Measurements from ENCODE around the gene EFR3B.
A peak's percentile ranks its signal among the peaks of the same experiment; 100 is the strongest.

Gene EFR3B

GRCh38 chr2:25041307-25041927, 459 bp upstream of the EFR3B start (continued):
- TF ChIP-seq CTCF (tag by site-specific recombination; IDR thresholded peaks at IDR 0.05) (peak; percentile 55; the same call in 1 of the 2 replicates), ZNF529 (tag by site-specific recombination; IDR thresholded peaks at IDR 0.05; ENCODE audit: insufficient replicate concordance) (no peak), ZNF148 (tag by site-specific recombination; IDR thresholded peaks at IDR 0.05; ENCODE audit: borderline replicate concordance) (no peak), ZBTB21 (tag by site-specific recombination; IDR thresholded peaks at IDR 0.05) (no peak), ZNF768 (tag by site-specific recombination; IDR thresholded peaks at IDR 0.05) (no peak), GLI4 (tag by site-specific recombination; IDR thresholded peaks at IDR 0.05) (no peak), ZNF747 (tag by site-specific recombination; IDR thresholded peaks at IDR 0.05) (no peak), PRDM6 (tag by site-specific recombination; IDR thresholded peaks at IDR 0.05) (no peak), ZNF830 (tag by site-specific recombination; IDR thresholded peaks at IDR 0.05; ENCODE audit: low read depth) (no peak), SCRT2 (tag by site-specific recombination; IDR thresholded peaks at IDR 0.05) (peak; percentile 29; the same call in 1 of the 2 replicates), ZNF140 (tag by site-specific recombination; IDR thresholded peaks at IDR 0.05) (no peak), ZNF776 (tag by site-specific recombination; IDR thresholded peaks at IDR 0.05; ENCODE audit: borderline replicate concordance) (no peak), ZFHX2 (tag by site-specific recombination; conservative IDR thresholded peaks at IDR 0.05) (0 out of 2 replicates have a peak, but pooled peaks have one; percentile 16), ZNF707 (tag by site-specific recombination; IDR thresholded peaks at IDR 0.05) (no peak), ZBTB48 (tag by site-specific recombination; IDR thresholded peaks at IDR 0.05) (peak; percentile 78; the same call in 1 of the 2 replicates), ZBTB8A (tag by site-specific recombination; IDR thresholded peaks at IDR 0.05) (peak; percentile 96), ZNF239 (tag by site-specific recombination; IDR thresholded peaks at IDR 0.05) (no peak), ZSCAN30 (tag by site-specific recombination; IDR thresholded peaks at IDR 0.05) (no peak), ZNF580 (tag by site-specific recombination; IDR thresholded peaks at IDR 0.05) (no peak), PRDM4 (tag by site-specific recombination; IDR thresholded peaks at IDR 0.05) (no peak), SP2 (tag by site-specific recombination; IDR thresholded peaks at IDR 0.05) (peak; percentile 56), YY2 (tag by site-specific recombination; IDR thresholded peaks at IDR 0.05) (no peak), ZNF341 (tag by site-specific recombination; IDR thresholded peaks at IDR 0.05; ENCODE audit: low read depth) (peak; percentile 54), GFI1B (tag by site-specific recombination; IDR thresholded peaks at IDR 0.05) (no peak), ZNF350 (tag by site-specific recombination; IDR thresholded peaks at IDR 0.05) (no peak), ZNF157 (tag by site-specific recombination; IDR thresholded peaks at IDR 0.05) (no peak), ZSCAN23 (tag by site-specific recombination; IDR thresholded peaks at IDR 0.05) (no peak), WT1 (tag by site-specific recombination; IDR thresholded peaks at IDR 0.05) (no peak)
- TF ChIP-seq, protein P1, sequence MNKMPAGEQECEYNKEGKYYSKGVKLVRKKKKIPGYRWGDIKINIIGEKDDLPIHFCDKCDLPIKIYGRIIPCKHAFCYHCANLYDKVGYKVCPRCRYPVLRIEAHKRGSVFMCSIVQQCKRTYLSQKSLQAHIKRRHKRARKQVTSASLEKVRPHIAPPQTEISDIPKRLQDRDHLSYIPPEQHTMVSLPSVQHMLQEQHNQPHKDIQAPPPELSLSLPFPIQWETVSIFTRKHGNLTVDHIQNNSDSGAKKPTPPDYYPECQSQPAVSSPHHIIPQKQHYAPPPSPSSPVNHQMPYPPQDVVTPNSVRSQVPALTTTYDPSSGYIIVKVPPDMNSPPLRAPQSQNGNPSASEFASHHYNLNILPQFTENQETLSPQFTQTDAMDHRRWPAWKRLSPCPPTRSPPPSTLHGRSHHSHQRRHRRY (tag by site-specific recombination; IDR thresholded peaks at IDR 0.05) = no peak
- TF ChIP-seq, protein P2, sequence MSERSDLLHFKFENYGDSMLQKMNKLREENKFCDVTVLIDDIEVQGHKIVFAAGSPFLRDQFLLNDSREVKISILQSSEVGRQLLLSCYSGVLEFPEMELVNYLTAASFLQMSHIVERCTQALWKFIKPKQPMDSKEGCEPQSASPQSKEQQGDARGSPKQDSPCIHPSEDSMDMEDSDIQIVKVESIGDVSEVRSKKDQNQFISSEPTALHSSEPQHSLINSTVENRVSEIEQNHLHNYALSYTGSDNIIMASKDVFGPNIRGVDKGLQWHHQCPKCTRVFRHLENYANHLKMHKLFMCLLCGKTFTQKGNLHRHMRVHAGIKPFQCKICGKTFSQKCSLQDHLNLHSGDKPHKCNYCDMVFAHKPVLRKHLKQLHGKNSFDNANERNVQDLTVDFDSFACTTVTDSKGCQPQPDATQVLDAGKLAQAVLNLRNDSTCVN (tag by site-specific recombination; optimal IDR thresholded peaks at IDR 0.05) = no peak
